Stimulated activated CD8-positive, alpha-beta memory T cell treated with anti-CD3 and anti-CD28 coated beads, Interleukin-4, amount 100 ng/mL, for 1 hour (primary cell): Measurements from ENCODE around the gene FAM187B.
"Not testable (repeated sequence)": the region's sequence is repeated elsewhere in the genome, so short reads cannot be mapped to it uniquely, and the experiment has no call there.

ENCODE experiments used
- DNase-seq, 2 donors: peaks; one replicate each; pipeline ENCODE4 v3.0.0-alpha.2; 2020; ENCODE audit warnings: low read depth in 2 of 2, low spot score in 1 of 2

The FAM187B gene

DNA sequence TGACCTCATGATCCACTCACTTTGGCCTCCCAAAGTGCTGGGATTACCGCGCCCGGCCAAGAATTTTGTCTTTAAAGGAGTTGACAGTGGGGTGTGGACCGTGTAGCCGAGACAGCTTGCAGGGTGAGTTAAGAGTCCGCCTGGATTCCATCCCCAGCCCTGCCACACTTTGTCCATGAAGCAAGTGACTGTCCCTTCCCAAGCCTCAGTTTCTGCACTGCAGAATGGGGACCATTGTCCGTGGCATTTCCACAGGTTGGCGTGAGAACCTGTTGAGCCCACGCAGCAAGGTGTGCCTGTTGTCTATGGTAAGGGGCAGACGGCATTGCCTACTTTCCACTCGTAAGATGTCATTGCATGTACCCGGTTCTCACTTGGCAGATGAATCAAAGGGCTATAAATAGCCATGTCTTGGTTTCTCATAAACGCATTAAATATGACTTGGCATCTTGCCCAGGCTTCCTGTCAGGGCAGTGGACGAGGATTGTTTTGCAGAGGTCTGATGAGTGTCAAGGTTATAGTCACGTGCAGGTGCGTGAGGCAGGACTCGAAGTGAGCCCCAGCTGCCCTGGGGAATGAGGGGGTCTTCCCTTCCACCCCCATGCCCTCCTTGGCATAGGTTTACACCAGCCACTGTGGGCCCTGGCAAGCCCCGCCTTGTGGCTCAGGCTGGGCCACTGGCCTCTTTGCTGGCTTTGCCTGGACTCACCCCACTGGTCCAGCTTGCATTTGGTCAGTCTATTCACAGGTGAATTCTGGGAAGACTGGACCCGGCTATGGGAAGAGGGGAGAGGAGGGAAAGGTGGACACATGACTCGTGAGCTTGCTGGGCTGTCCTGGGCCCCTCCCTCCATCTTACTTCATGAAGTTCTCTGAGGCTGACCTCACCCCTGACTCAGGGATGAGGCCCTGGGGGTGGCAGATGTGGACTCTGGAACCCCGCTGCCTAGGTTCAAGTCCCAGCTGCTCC, 14.6 kb downstream of the FAM187B start:
- peak; percentile 58 to 62 for DNase-seq

- no peak for DNase-seq
These were observed 16.3 kb downstream of the FAM187B start for GRCh38 chr19:35212241-35212640.

GRCh38 chr19:35211545-35212230, 16.9 kb downstream of the FAM187B start:
- DNase-seq: peak; percentile 38 to 68

- DNase-seq: no peak
These were observed 18.9 kb downstream of the FAM187B start for GRCh38 chr19:35209646-35210045.

GRCh38 chr19:35208121-35208520, 20.4 kb downstream of the FAM187B start:
- DNase-seq: no peak

DNA sequence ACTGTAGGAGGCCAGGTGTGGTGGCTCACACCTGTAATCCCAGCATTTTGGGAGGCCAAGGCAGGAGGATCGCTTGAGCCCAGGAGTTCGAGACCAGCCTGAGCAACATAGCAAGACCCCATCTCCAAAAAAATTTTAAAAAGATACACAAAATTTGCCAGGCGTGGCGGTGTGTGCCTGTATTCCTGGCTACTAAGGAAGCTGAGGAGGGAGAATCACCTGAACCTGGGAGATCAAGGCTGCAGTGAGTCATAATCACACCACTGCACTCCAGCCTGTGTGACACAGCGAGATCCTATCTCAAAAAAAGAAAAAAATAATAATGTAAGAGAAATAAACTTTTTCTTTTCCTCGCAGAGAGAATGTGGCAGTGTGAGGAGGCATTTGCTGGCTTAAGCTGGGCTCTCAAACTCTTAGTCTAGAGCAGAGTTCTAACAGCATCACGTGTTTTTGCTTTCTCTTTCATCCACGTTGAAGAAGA, 21.1 kb downstream of the FAM187B start:
- no peak for DNase-seq

- no peak for DNase-seq
These were observed 21.7 kb downstream of the FAM187B start for GRCh38 chr19:35206855-35207254.

- no peak for DNase-seq
These were observed 22.2 kb downstream of the FAM187B start for GRCh38 chr19:35206379-35206778.

DNA sequence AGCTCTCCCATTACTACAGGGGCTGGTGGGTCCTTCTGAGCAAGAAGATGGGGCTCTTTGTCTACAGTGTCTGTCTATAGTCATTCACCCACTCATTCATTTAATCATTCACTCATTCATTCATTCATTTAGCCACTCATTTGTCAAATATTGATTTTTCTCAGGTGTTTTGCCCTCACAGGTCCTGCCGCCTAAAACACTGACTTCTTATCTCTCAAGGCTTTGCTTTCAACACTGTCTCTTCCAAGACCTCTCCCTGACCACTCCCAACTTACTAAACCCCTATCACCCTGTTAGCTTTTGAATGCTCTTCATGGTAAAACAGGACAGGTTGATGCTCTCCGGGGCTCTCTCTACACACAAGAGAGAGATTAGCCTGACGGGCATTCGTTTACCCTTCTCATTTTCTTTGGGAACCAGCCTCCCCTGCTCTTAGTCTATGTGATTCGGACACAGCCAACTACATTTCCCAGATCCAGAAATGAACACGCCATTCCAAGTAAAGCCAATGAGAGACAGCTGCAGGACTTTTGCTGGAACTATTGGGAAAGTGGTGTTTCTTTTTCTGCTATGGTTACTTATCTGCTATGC, 22.7 kb downstream of the FAM187B start:
- no peak for DNase-seq

GRCh38 chr19:35204799-35205732, 23.5 kb downstream of the FAM187B start:
- DNase-seq: no peak

DNA sequence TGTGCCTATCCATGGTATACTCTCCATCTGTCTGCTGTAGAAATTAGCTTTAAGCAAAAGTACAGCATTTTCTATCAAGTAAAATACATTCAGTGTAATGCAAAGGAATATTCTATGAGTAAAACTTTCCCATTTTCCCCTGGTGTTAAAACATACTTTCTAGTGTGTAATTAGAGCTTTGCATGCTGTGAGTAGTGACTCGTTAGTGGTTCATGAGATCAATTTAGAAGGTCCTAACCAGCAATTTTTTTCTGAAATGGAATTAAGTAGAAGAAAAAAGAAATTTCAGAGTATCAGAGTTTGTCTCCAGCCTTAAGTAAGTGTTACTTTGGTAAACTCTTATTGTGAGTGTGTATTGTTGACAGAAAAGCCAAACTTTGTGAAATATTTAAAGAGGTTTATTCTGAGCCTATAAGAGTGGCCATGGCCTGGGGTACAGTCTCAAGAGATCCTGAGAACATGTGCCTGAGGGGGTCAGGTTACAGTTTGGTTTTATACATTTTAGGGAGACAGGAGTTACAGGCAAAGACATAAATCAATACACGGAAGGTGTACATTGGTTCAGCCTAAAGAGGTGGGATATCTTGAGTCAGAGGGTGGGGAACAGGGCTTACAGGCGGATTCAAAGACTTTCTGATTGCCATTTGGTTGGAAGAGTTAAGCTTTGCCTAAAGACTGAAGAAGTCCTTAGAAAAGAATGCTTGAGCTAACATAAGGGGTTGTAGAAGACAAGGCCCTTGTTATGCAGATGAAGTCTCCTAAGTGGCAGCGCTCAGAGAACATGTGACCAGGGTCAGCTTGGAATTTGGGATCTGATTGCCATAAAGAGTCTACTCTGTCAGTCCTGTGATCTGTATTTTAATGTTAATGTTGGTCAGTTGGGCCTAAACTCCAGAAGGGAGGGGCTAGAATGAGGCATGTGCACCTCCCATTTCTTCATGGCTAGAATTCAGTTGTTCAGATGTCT, 25.5 kb downstream of the FAM187B start:
- no peak for DNase-seq

DNA sequence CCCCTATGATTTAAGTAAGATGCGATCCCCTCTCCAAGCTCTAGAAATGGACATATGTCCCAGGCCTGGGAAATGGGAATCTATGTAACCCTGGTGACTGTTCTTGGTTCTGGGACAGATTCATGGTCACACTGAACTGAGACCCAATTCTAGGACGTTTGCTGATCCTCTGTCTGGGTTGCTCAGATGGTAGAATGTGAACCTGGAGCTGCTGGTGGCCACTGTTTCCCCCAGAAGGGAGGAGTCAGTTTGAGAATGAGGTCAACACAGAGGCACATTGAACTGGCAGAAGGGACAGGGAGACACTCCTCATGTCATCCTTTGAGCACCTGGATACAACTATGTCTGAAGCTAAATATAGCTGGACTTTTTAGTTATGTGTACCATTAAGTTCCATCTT, 29.1 kb downstream of the FAM187B start:
- DNase-seq: no peak

GRCh38 chr19:35196861-35197260, 31.7 kb downstream of the FAM187B start:
- DNase-seq: not testable (repeated sequence)

- DNase-seq: no peak
These were observed 32.7 kb downstream of the FAM187B start for GRCh38 chr19:35195830-35196229.

GRCh38 chr19:35194012-35194984, 34.2 kb downstream of the FAM187B start:
- DNase-seq: no peak

- no peak for DNase-seq
These were observed 43.7 kb downstream of the FAM187B start for GRCh38 chr19:35184884-35185283.

DNA sequence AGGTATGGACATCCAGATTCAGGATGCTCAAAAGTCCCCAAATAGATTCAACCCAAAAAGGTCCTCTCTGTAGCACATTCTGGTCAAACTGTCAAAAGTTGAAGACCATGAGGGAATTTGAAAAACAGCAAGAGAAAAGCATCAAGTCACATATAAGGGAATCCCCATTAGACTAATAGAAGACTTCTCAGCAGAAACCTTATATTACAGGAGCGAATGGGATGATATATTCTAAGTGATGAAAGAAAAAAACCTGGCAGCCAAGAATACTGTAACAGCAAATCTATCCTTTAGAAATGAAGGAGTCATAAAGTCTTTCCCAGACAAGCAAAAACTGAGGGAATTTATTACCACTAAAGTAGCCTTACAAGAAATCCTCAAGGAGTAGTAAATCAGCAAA, 44.3 kb downstream of the FAM187B start:
- no peak for DNase-seq

GRCh38 chr19:35181387-35181786, 47.2 kb downstream of the FAM187B start:
- DNase-seq: no peak
